ENCODE results near the gene CD5L.

DNA sequence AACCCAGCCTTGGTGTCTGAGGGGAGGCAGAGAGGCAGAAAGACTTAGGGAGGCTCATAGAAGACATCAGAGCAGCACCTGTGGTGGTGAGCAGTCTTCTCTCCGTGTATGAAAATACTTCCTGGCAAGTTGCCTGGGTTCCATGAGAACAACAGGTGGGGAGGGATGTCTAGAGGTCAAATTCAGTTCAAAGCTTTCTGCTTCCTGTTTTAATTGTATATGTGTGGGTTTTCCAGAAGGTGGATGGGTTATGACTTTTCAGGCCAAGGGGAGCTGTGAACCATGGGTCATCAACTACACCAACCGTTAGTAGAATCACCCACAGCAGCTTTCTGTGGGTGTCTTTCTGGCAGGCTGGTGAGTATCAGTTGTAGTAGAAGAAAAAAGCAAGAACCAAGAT, 60.6 kb downstream of the CD5L start:
- TF ChIP-seq CTCF (IDR thresholded peaks at IDR 0.05) (no peak), POLR2A (IDR thresholded peaks at IDR 0.05) (no peak)
